NCI-H526 treated with DMSO at 0.1 percent for 48 hours (cell line): Measurements from ENCODE around the gene KCNIP4.
A peak's percentile ranks its signal among the peaks of the same experiment; 100 is the strongest.
"Not testable (repeated sequence)": the region's sequence is repeated elsewhere in the genome, so short reads cannot be mapped to it uniquely, and the experiment has no call there.

Experiments used
- DNase-seq: peaks from one replicate; lab custom pipeline; 2025; lab: John Stamatoyannopoulos, UW

KCNIP4 gene

GRCh38 chr4:20840648-20841190, 1107.9 kb downstream of the KCNIP4 start:
- DNase-seq = no peak

GRCh38 chr4:20839957-20840356, 1108.6 kb downstream of the KCNIP4 start:
- no peak for DNase-seq

- DNase-seq = no peak
These were observed 1110.1 kb downstream of the KCNIP4 start for GRCh38 chr4:20838476-20838875.

- DNase-seq = no peak
These were observed 1115.7 kb downstream of the KCNIP4 start for GRCh38 chr4:20832826-20833225.

DNA sequence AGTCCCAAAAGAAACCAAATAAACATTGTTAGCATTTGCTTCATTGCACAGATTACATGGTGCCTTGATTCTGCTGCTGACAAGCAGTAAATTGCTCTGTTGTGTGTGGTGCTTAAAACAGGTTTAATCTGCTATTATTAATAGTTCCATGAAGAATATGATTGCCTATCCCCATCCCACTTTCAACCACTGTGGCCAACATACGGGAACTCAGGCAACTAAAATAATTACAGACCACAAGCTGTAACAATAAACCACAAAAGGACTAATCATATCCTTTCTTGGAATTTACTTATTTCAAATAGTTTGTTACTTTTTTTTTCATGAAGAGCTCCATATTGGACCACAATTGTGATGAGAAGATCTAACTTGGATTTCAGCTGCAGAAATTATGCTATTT, 1116.8 kb downstream of the KCNIP4 start:
- no peak for DNase-seq

DNA sequence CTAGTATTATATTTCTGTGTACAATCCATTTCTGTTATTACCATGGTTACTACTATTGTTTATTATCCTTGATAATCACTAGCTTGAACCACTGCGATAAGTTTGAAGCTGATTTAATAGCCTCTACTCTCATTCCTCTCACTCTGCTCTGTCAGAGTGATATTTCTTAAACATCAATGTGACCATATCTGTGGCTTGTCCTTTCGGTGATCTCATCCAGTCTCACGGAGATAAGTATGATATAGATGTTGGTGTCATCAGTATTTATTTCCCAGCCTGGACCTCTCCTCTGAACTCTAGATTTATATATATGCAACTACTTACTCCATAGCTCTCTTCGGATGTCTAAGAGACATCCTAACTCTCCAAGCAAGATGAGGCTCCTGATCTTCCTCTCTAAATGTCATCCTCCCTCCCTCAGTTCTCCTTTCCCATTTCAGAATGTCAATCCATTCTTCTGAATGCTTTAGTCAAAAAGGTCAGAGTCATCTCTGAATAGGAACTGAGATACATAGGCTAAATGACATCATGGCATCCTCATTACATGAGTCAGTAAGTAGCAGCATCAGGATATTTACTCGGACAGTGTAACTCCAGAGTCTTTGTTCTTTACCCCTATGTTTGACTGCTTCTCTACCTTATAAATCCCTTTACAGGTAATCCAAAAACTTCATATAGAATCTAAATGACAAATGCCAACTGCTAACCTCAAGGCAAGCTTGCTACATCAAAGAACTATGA, 1118.8 kb downstream of the KCNIP4 start:
- DNase-seq = no peak

DNA sequence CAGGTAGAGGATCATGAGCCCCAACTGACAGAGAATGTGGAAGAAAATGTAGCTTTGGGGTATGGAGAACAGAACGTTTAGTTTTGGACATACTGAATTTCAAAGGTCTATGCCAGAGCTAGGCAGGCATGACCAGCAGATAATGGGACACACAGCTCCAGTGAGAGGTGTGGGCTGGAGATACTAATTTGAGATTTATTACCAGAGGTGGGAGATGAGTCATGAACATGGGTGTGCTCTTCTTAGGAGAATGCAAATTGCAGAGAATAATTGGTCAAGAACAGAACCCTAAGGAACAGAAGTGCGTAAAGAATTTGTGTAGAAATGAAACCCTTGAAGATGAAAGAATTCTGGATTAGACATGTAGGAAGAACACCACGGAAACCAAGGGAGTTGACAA, 1123.1 kb downstream of the KCNIP4 start:
- no peak for DNase-seq

- no peak for DNase-seq
These were observed 1132.3 kb downstream of the KCNIP4 start for GRCh38 chr4:20816287-20816686.

GRCh38 chr4:20813700-20814099, 1134.9 kb downstream of the KCNIP4 start:
- no peak for DNase-seq

- peak; percentile 5 for DNase-seq
These were observed 1138.8 kb downstream of the KCNIP4 start for GRCh38 chr4:20809812-20810211.

- DNase-seq = no peak
These were observed 1142.9 kb downstream of the KCNIP4 start for GRCh38 chr4:20805716-20806115.

- DNase-seq = no peak
These were observed 1160.5 kb downstream of the KCNIP4 start for GRCh38 chr4:20787940-20788665.

DNA sequence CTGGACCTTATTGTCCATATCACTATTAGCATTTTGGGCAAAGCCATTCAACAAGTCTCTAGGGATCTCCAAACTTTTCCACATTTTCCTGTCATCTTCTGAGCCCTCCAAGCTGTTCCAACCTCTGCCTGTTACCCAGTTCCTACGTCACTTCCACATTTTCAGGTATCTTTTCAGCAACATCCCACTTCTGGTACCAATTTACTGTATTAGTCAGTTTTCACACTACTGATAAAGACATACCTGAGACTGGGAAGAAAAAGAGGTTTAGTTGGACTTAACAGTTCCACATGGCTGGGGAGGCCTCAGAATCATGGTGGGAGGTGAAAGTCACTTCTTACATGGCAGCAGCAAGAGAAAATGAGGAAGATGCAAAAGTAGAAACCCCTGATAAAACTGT, 1165.4 kb downstream of the KCNIP4 start:
- not testable (repeated sequence) for DNase-seq

DNA sequence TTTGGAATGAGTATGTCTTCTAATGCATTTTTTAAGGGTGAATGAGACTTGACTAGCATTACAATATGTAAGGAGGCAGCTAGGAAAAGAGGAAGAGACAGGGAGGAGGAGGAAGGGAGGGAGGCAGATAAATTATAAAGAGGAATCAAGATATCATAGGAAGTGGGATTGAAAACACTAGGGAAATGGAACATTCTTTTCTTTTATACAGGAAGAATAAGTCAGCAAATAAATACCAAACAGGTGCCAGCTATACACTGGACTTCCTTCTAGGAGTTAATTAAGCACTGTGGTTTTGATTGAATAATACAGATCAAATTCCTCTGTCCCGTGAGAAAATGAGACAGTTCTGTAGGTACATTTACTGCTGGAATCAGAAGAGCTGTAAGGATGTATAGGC, 1169.7 kb downstream of the KCNIP4 start:
- DNase-seq = no peak

GRCh38 chr4:20773144-20773997, 1175.2 kb downstream of the KCNIP4 start:
- DNase-seq = peak; percentile 28

DNA sequence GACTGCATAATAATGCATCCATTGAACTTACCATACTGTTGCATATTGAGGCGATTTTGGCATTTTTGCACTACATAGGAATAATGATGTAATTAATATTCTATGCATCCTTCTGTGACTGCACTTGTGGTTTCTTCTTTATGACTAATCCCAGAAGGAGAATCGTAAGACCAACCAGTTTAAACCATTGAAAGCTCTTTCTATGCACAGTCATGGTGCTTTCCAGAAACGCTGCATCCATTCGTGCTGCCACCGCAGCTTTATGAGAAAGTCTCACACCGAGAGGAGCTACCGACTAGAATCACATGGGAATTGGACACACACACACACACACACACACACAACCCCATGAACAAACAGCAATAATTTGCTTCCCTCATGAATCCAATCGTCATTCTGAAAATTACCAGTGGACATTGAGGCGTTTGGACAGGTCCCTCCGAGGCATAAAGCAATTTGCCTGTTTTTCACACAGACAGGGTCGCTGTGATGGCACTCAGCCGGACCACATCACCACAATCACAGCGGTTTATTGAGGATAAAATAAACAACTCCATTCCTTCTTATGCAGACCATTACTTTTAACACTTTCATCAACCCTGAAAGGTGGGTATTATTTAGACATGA, 1184.1 kb downstream of the KCNIP4 start:
- no peak for DNase-seq

DNA sequence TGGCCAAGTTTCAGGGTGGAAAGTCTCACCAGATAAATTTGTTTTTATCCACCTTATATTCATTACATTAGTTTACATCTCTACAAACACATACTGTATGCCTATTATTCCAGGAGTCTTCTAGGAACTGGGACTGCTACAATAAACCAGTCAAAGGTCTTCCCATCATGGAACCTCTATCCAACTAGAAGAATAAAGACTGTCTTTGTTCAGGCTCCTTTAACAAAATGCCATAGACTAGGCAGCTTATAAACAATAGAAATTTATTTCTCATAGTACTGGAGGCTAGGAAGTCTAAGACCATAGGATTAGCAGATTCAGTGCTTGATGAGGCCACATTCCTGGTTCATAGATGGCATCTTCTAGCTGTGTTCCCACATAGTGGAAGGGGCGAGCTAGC, 1186.7 kb downstream of the KCNIP4 start:
- no peak for DNase-seq

DNA sequence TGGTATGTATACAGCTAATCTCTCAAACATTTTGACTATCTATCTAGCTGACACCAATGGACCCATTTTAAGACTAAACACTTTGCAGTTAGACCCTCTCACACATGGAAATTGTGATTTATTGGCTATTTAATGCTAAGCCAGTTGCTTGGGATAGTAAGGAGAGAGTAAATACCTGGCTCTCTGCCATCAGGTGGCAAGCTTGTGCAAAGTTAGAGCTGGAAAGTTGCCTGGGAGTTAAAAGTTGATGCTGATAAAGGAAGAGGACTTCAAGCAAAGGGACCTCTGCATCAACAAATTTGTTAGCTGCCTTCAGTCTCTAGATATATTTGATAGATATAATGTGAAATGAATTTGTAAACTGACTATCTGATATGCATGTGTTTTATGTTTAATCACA, 1187.2 kb downstream of the KCNIP4 start:
- no peak for DNase-seq

GRCh38 chr4:20760053-20760452, 1188.5 kb downstream of the KCNIP4 start:
- DNase-seq = no peak

DNA sequence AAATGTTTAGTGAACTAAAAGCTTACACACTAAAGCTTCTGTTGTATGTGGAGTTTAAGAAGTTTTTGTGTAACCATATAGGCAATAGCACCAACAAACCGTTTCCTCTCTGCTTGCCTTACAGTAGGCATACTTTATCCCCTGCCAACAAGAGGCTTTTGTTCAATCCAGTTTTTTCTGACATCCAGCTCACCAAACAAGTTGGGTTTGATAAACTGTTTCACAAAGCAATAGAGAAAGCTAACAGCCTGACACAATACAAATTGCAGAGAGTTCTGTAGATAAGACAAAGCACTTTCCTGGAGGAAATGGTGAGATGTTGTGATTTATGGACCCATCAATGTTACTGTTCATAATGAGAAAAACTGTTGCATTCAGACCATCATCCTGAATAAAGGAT, 1194.5 kb downstream of the KCNIP4 start:
- no peak for DNase-seq

DNA sequence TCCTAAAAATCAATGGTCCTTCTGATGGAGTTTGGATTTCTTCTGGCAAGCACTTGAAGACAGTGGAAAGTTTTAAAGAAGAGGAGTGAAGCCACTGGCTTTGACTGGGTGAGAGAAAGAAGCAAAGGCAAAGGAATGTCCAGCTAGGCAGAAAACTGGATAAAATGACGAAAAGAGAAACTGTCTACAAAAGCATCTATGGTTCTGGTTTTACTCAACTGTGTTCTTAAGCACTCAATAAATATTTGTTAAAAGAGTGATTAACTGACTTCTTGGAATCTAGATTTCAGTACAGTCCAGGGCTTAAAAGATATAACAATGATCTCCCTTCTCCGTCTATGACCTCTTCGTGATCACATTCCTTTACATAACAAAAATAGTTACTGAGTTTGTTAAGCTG, 1195.9 kb downstream of the KCNIP4 start:
- no peak for DNase-seq

DNA sequence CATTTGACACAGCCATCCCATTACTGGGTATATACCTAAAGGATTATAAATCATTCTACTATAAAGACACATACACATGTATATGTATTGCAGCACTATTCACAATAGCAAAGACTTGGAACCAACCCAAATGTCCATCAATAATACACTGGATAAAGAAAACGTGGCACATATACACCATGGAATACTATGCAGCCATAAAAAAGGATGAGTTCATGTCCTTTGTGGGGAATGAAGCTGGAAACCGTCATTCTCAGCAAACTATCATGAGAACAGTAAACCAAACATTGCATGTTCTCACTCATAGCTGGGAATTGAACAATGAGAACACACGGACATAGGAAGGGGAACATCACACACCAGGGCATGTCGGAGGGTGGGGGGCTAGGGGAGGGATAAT, 1202.6 kb downstream of the KCNIP4 start:
- not testable (repeated sequence) for DNase-seq
